T-cell (primary cell): ENCODE data around the gene HS6ST3. TPM values are rescaled to one million over a fixed set of nuclear protein-coding genes. Genes with fewer than 3 reads are reported as not detected.

Experiments used
- ATAC-seq, 4 experiments: fragments of 200-7000 bp in 3 of 4; fragments of 150-1000 bp in 1 of 4; cut with Tn5 transposase; replicated peaks in 1 of 4; 1 replicate in 3 of 4; 2 replicates in 1 of 4; pipeline ENCODE4 v1.10.0; 2021; ENCODE audit warnings: moderate library complexity in 3 of 4, mild to moderate bottlenecking in 2 of 4, moderate number of reproducible peaks in 1 of 4
- CTCF ChIA-PET, 2 donors: fragments of 300-600 bp; sonication (Branson Sonifier 250); formaldehyde crosslinking; loops; one replicate each; lab custom pipeline; 2022; ENCODE audit warnings: antibody characterized with exemption in 2 of 2; lab: Charles Lee
- POLR2A ChIA-PET, 2 donors: fragments of 300-600 bp; sonication (Branson Sonifier 250); formaldehyde crosslinking; loops; one replicate each; lab custom pipeline; 2022; ENCODE audit warnings: antibody characterized with exemption in 2 of 2; lab: Charles Lee
- DNase-seq, 35 experiments: peaks; one replicate each; pipeline versions ENCODE4 v3.0.0 to v3.0.0-alpha.2; 2013 to 2023
- H3K27ac ChIP-seq: one replicate; pipeline ENCODE4 v1.5.1; 2013; ENCODE audit warnings: low read length
- H3K27me3 ChIP-seq, 2 experiments: replicated peaks in 1 of 2; 1 replicate in 1 of 2; 2 replicates in 1 of 2; pipeline versions ENCODE4 v1.6.1 to v1.7.0; 2013; ENCODE audit warnings: low read length in 1 of 2, mixed read lengths in 1 of 2; ENCODE audit not compliant: control insufficient read depth in 2 of 2, insufficient read depth in 2 of 2; ENCODE audit errors: extremely low read depth in 1 of 2
- H3K36me3 ChIP-seq, 2 donors: 1 replicate in 1 of 2; 2 replicates in 1 of 2; pipeline versions ENCODE4 v1.6.1 to v1.7.0; 2013; ENCODE audit warnings: low read length in 1 of 2; ENCODE audit not compliant: control insufficient read depth in 2 of 2, insufficient read depth in 1 of 2; ENCODE audit errors: extremely low read depth in 1 of 2
- H3K4me1 ChIP-seq, 2 experiments: 1 replicate in 1 of 2; 2 replicates in 1 of 2; pipeline versions ENCODE4 v1.6.1 to v1.7.0; 2013; ENCODE audit warnings: low read length in 2 of 2, mixed read lengths in 1 of 2; ENCODE audit not compliant: insufficient read depth in 2 of 2, control insufficient read depth in 1 of 2; ENCODE audit errors: extremely low read depth in 1 of 2
- H3K4me3 ChIP-seq, 2 donors: 1 replicate in 1 of 2; 2 replicates in 1 of 2; pipeline versions ENCODE4 v1.5.1 to v1.7.0; 2013; ENCODE audit warnings: mild to moderate bottlenecking in 2 of 2, low read length in 1 of 2, moderate library complexity in 1 of 2; ENCODE audit not compliant: control insufficient read depth in 1 of 2; ENCODE audit errors: extremely low read depth in 1 of 2
- H3K9me3 ChIP-seq: 2 replicates; pipeline ENCODE4 v1.7.0; 2013
- H3K27ac Mint-ChIP-seq, 2 donors: one replicate each; pipeline ENCODE4 v1.8.0; 2020 to 2021; ENCODE audit warnings: mild to moderate bottlenecking in 2 of 2, mixed read lengths in 2 of 2
- H3K27me3 Mint-ChIP-seq, 2 donors: one replicate each; pipeline ENCODE4 v1.8.0; 2021 to 2022; ENCODE audit warnings: mixed read lengths in 2 of 2
- H3K36me3 Mint-ChIP-seq: one replicate; pipeline ENCODE4 v1.8.0; 2021; ENCODE audit warnings: mixed read lengths
- H3K4me1 Mint-ChIP-seq, 3 donors: one replicate each; pipeline ENCODE4 v1.8.0; 2020 to 2022; ENCODE audit warnings: mixed read lengths in 3 of 3, mild to moderate bottlenecking in 1 of 3
- H3K4me3 Mint-ChIP-seq, 3 donors: one replicate each; pipeline ENCODE4 v1.8.0; 2020 to 2022; ENCODE audit warnings: mild to moderate bottlenecking in 3 of 3, mixed read lengths in 3 of 3, moderate library complexity in 3 of 3
- H3K9me3 Mint-ChIP-seq, 3 donors: one replicate each; pipeline ENCODE4 v1.8.0; 2020 to 2022; ENCODE audit warnings: mixed read lengths in 3 of 3
- WGBS: methylation state at CpG from one replicate; pipeline ENCODE4 v1.1.5; 2013; ENCODE audit warnings: missing lambda C conversion rate; ENCODE audit not compliant: insufficient coverage; 5-methylcytosine and 5-hydroxymethylcytosine counted together
- total RNA-seq, 35 experiments: library from RNA in 6 of 35; stranded (reverse) in 6 of 35; fragments of 120-200 nt in 1 of 35; gene quantifications; one replicate each; pipeline versions ENCODE4 v1.2.1 to v1.2.4 and lab custom pipeline; 2013 to 2026

HS6ST3 gene
- total RNA-seq, 5 donors from 2014 or later (not counting 1 experiment from before 2014, with no cell fraction given) = not detected

- Histone ChIP-seq H3K36me3 (no peaks in the 10 kb centered on the region), H3K4me3 (no peak overlapping the region), H3K27ac (no peak overlapping the region), H3K4me1 (no peaks in the 10 kb centered on the region), H3K9me3 (no peaks in the 10 kb centered on the region), H3K27me3 (no peaks in the 10 kb centered on the region)
- Mint-ChIP-seq H3K27me3 (no peaks in the 10 kb centered on the region), H3K9me3 (peaks cover 0 to 6% (median 5%) of the 10 kb centered on the region in 3 donors), H3K27ac (no peak overlapping the region), H3K4me1 (no peaks in the 10 kb centered on the region), H3K36me3 (no peaks in the 10 kb centered on the region), H3K4me3 (no peak overlapping the region)
- POLR2A ChIA-PET = no interaction called here
- no CpG with 5 or more reads among the region's 4 CpGs for WGBS
- no peak for ATAC-seq
- no peak for DNase-seq
- CTCF ChIA-PET = no interaction called here
Observed at GRCh38 chr13:96450326-96451020, 360.6 kb downstream of the HS6ST3 start.

- H3K36me3 ChIP-seq = no peaks in the 10 kb centered on the region
- no peaks in the 10 kb centered on the region for H3K9me3 ChIP-seq
- ChIA-PET CTCF (no interaction called here), POLR2A (no interaction called here)
- H3K27me3 ChIP-seq = no peaks in the 10 kb centered on the region
- Mint-ChIP-seq H3K27ac (no peak overlapping the region), H3K36me3 (no peaks in the 10 kb centered on the region), H3K4me1 (no peaks in the 10 kb centered on the region), H3K4me3 (no peak overlapping the region), H3K9me3 (peaks cover 0 to 1% (median 0%) of the 10 kb centered on the region in 3 donors), H3K27me3 (no peaks in the 10 kb centered on the region)
- no peak overlapping the region for H3K27ac ChIP-seq
- no peak for DNase-seq
- H3K4me3 ChIP-seq = no peak overlapping the region
- no CpG with 5 or more reads among the region's 2 CpGs for WGBS
- H3K4me1 ChIP-seq = no peaks in the 10 kb centered on the region
- no peak for ATAC-seq
Observed at GRCh38 chr13:96454466-96454865, 364.6 kb downstream of the HS6ST3 start.

- ChIA-PET POLR2A (no interaction called here), CTCF (no interaction called here)
- Histone ChIP-seq H3K4me3 (no peak overlapping the region), H3K27ac (no peak overlapping the region), H3K27me3 (no peaks in the 10 kb centered on the region), H3K36me3 (no peaks in the 10 kb centered on the region), H3K9me3 (no peaks in the 10 kb centered on the region), H3K4me1 (no peaks in the 10 kb centered on the region)
- ATAC-seq = no peak
- WGBS = 70% methylated on average over 1 of the region's 2 CpGs
- Mint-ChIP-seq H3K9me3 (peaks cover 3 to 11% (median 8%) of the 10 kb centered on the region in 3 donors), H3K27me3 (no peaks in the 10 kb centered on the region), H3K4me1 (no peaks in the 10 kb centered on the region), H3K4me3 (no peak overlapping the region), H3K36me3 (no peaks in the 10 kb centered on the region), H3K27ac (no peak overlapping the region)
- no peak for DNase-seq
Observed at GRCh38 chr13:96460609-96461008, 370.7 kb downstream of the HS6ST3 start.

- Mint-ChIP-seq H3K4me3 (no peak overlapping the region), H3K27ac (no peak overlapping the region), H3K36me3 (no peaks in the 10 kb centered on the region), H3K4me1 (no peaks in the 10 kb centered on the region), H3K9me3 (peaks cover 6 to 19% (median 10%) of the 10 kb centered on the region in 3 donors), H3K27me3 (no peaks in the 10 kb centered on the region)
- Histone ChIP-seq H3K27ac (no peak overlapping the region), H3K36me3 (no peaks in the 10 kb centered on the region), H3K4me3 (no peak overlapping the region), H3K27me3 (no peaks in the 10 kb centered on the region), H3K9me3 (no peaks in the 10 kb centered on the region), H3K4me1 (no peaks in the 10 kb centered on the region)
- DNase-seq (no peak), ATAC-seq (no peak)
- POLR2A ChIA-PET = no interaction called here
- WGBS = 87% methylated on average over 5 of the region's 10 CpGs
- CTCF ChIA-PET = no interaction called here
Observed at GRCh38 chr13:96473526-96474180, 383.7 kb downstream of the HS6ST3 start.

- Mint-ChIP-seq H3K4me1 (no peaks in the 10 kb centered on the region), H3K36me3 (no peaks in the 10 kb centered on the region), H3K27ac (no peak overlapping the region), H3K9me3 (peaks cover 10 to 22% (median 11%) of the 10 kb centered on the region in 3 donors), H3K27me3 (no peaks in the 10 kb centered on the region), H3K4me3 (no peak overlapping the region)
- DNase-seq = no peak
- H3K27ac ChIP-seq = no peak overlapping the region
- ATAC-seq = no peak
- CTCF ChIA-PET = no interaction called here
- H3K4me1 ChIP-seq = no peaks in the 10 kb centered on the region
- no peaks in the 10 kb centered on the region for H3K9me3 ChIP-seq
- WGBS = 77% methylated on average over 6 of the region's 7 CpGs
- H3K36me3 ChIP-seq = no peaks in the 10 kb centered on the region
- H3K27me3 ChIP-seq = no peaks in the 10 kb centered on the region
- no peak overlapping the region for H3K4me3 ChIP-seq
- POLR2A ChIA-PET = no interaction called here
Observed at GRCh38 chr13:96474181-96474557, 384.3 kb downstream of the HS6ST3 start.

GRCh38 chr13:96475103-96475502 lies 385.2 kb downstream of the HS6ST3 start:
- Mint-ChIP-seq H3K4me1 (no peaks in the 10 kb centered on the region), H3K27me3 (no peaks in the 10 kb centered on the region), H3K36me3 (no peaks in the 10 kb centered on the region), H3K9me3 (peaks cover 11 to 24% (median 12%) of the 10 kb centered on the region in 3 donors), H3K4me3 (no peak overlapping the region), H3K27ac (no peak overlapping the region)
- Histone ChIP-seq H3K27me3 (no peaks in the 10 kb centered on the region), H3K36me3 (no peaks in the 10 kb centered on the region), H3K4me3 (no peak overlapping the region), H3K9me3 (no peaks in the 10 kb centered on the region), H3K4me1 (no peaks in the 10 kb centered on the region), H3K27ac (no peak overlapping the region)
- ChIA-PET CTCF (interaction anchor here in 1 of 2 donors (0.6 kb wide), 1 partner anchor 1487 kb away, joined by 3 read pairs; no protein-coding TSS in a partner anchor), POLR2A (no interaction called here)
- no peak for DNase-seq
- WGBS = 76% methylated on average over 2 of the region's 4 CpGs
- ATAC-seq = no peak
